Hematopoietic multipotent progenitor cell treated with erythropoietin and hydrocortisone succinate and interleukin-3 and kit ligand, for 8 days (in vitro differentiated cells): Measurements from ENCODE around the gene POLG2.
"Not testable (repeated sequence)": the region's sequence is repeated elsewhere in the genome, so short reads cannot be mapped to it uniquely, and the experiment has no call there.

Experiments
- DNase-seq: peaks from one replicate; pipeline ENCODE4 v3.0.0-alpha.2; 2015

POLG2 gene

GRCh38 chr17:64480951-64481350 lies 15.9 kb downstream of the POLG2 start:
- DNase-seq: no peak

GRCh38 chr17:64477849-64478248 lies 19.0 kb downstream of the POLG2 start:
- no peak for DNase-seq

GRCh38 chr17:64472564-64472963 lies 24.3 kb downstream of the POLG2 start:
- DNase-seq: no peak

- DNase-seq: no peak
These were observed 25.4 kb downstream of the POLG2 start for GRCh38 chr17:64471440-64471839.

- no peak for DNase-seq
These were observed 26.2 kb downstream of the POLG2 start for GRCh38 chr17:64470625-64471024.

- not testable (repeated sequence) for DNase-seq
These were observed 30.0 kb downstream of the POLG2 start for GRCh38 chr17:64466834-64467233.

GRCh38 chr17:64466019-64466735 lies 30.7 kb downstream of the POLG2 start:
- no peak for DNase-seq

GRCh38 chr17:64461788-64462187 lies 35.1 kb downstream of the POLG2 start:
- DNase-seq: no peak

- no peak for DNase-seq
These were observed 35.9 kb downstream of the POLG2 start for GRCh38 chr17:64460955-64461354.

- not testable (repeated sequence) for DNase-seq
These were observed 37.0 kb downstream of the POLG2 start for GRCh38 chr17:64459818-64460217.

GRCh38 chr17:64459284-64459747 lies 37.5 kb downstream of the POLG2 start:
- DNase-seq: no peak

- DNase-seq: no peak
These were observed 38.1 kb downstream of the POLG2 start for GRCh38 chr17:64458756-64459155.

GRCh38 chr17:64457156-64457555 lies 39.7 kb downstream of the POLG2 start:
- no peak for DNase-seq

GRCh38 chr17:64455993-64456885 lies 40.6 kb downstream of the POLG2 start:
- no peak for DNase-seq

GRCh38 chr17:64449545-64449944 lies 47.3 kb downstream of the POLG2 start:
- DNase-seq: no peak

GRCh38 chr17:64448665-64449512 lies 48.0 kb downstream of the POLG2 start, which contains the start of gene MILR1:
MILR1 (plus strand) TSS chr17:64449115; CDS start chr17:64449169, 54 bp downstream.
- DNase-seq: peak; percentile 81

- DNase-seq: no peak
These were observed 49.3 kb downstream of the POLG2 start for GRCh38 chr17:64447526-64447925.

GRCh38 chr17:64443086-64443760 lies 53.6 kb downstream of the POLG2 start:
- no peak for DNase-seq

- peak; percentile 13 for DNase-seq
These were observed 54.3 kb downstream of the POLG2 start for GRCh38 chr17:64442541-64442971.

GRCh38 chr17:64441772-64442540 lies 54.9 kb downstream of the POLG2 start:
- no peak for DNase-seq

- no peak for DNase-seq
These were observed 56.9 kb downstream of the POLG2 start for GRCh38 chr17:64439956-64440355.
